Spleen (tissue), 11 donors: ENCODE measurements around the gene CACNG1. TPM values are rescaled to one million over a fixed set of nuclear protein-coding genes. Genes with fewer than 3 reads are reported as not detected.
A peak's percentile ranks its signal among the peaks of the same experiment; 100 is the strongest.

Experiments used
- DNase-seq: peaks from one replicate; pipeline ENCODE4 v3.0.0-alpha.2; 2020
- H3K27ac ChIP-seq, 8 donors: fragments of 200-600 bp; sonication (generic) in 7 of 8; 1 replicate in 4 of 8; 2 replicates in 4 of 8; pipeline versions ENCODE4 v1.5.0 to v1.8.0; 2016 to 2021; ENCODE audit warnings: inconsistent platforms in 4 of 8, mild to moderate bottlenecking in 4 of 8, moderate library complexity in 1 of 8
- H3K27me3 ChIP-seq, 7 donors: fragments of 200-600 bp; sonication (generic) in 6 of 7; replicated peaks in 1 of 7; 1 replicate in 4 of 7; 2 replicates in 3 of 7; pipeline versions ENCODE4 v1.5.0 to v1.8.0; 2016 to 2021; ENCODE audit warnings: inconsistent platforms in 3 of 7, mild to moderate bottlenecking in 1 of 7
- H3K36me3 ChIP-seq, 6 donors: fragments of 200-600 bp; sonication (generic) in 5 of 6; 1 replicate in 4 of 6; 2 replicates in 2 of 6; pipeline versions ENCODE4 v1.5.0 to v1.8.0; 2016 to 2021; ENCODE audit warnings: inconsistent platforms in 2 of 6
- H3K4me1 ChIP-seq, 6 donors: fragments of 200-600 bp; sonication (generic) in 5 of 6; 1 replicate in 3 of 6; 2 replicates in 3 of 6; pipeline versions ENCODE4 v1.5.0 to v1.8.0; 2016 to 2021; ENCODE audit warnings: inconsistent platforms in 3 of 6
- H3K4me3 ChIP-seq, 8 donors: fragments of 200-600 bp; sonication (generic) in 7 of 8; 1 replicate in 4 of 8; 2 replicates in 4 of 8; pipeline versions ENCODE4 v1.5.0 to v1.8.0; 2016 to 2021; ENCODE audit warnings: inconsistent platforms in 4 of 8, mild to moderate bottlenecking in 4 of 8, moderate library complexity in 2 of 8
- H3K9me3 ChIP-seq, 8 donors: fragments of 200-600 bp; sonication (generic) in 7 of 8; 1 replicate in 4 of 8; 2 replicates in 4 of 8; pipeline versions ENCODE4 v1.5.0 to v1.8.0; 2016 to 2021; ENCODE audit warnings: inconsistent platforms in 4 of 8
- CTCF ChIP-seq, 11 experiments: fragments of 200-600 bp in 7 of 11; fragments of 450-650 bp in 4 of 11; sonication (generic) in 4 of 11; IDR thresholded peaks in 8 of 11; conservative IDR thresholded peaks in 3 of 11; 1 replicate in 7 of 11; 2 replicates in 4 of 11; pipeline versions ENCODE4 v1.4.0 to v1.8.0; 2016 to 2021; ENCODE audit warnings: antibody characterized with exemption in 11 of 11, inconsistent platforms in 4 of 11, mild to moderate bottlenecking in 1 of 11
- POLR2A ChIP-seq, 3 donors: fragments of 450-650 bp; IDR thresholded peaks; one replicate each; pipeline ENCODE4 v1.5.1; 2017; ENCODE audit warnings: antibody characterized with exemption in 3 of 3, mild to moderate bottlenecking in 1 of 3
- POLR2AphosphoS5 ChIP-seq, 3 donors: sonication (generic); formaldehyde crosslinking; IDR thresholded peaks; one replicate each; pipeline ENCODE4 v1.5.1; 2017; ENCODE audit warnings: antibody characterized with exemption in 3 of 3
- WGBS, 5 donors: extraction: QIAGEN DNeasy Blood & Tissue Kit in 3 of 5; methylation state at CpG; one replicate each; pipeline versions ENCODE4 v1.1.5 to v1.1.7; 2013 to 2018; 5-methylcytosine and 5-hydroxymethylcytosine counted together
- intact Hi-C: fragments of 100-400 bp; cut with DNase I; formaldehyde crosslinking; loops from one replicate; pipeline ENCODE4 v1.15.0; 2023; ENCODE audit warnings: low total_unique reads
- polyA plus RNA-seq, 3 donors: library from polyadenylated mRNA; stranded (reverse); fragments of 200-250 nt; gene quantifications; one replicate each; pipeline ENCODE4 v1.2.1, GENCODE V29; 2013
- total RNA-seq, 7 donors: library from RNA; depleted of rRNA in 3 of 7; stranded (reverse); fragments of >200 nt in 3 of 7; fragmentation: NEBNext Ultra II Directional in 4 of 7; extraction: Animal tissue kit (Norgen Biotek cat#: 25700) in 4 of 7; gene quantifications; one replicate each; pipeline versions ENCODE4 v1.1.0 to v1.2.1, GENCODE V29; 2016 to 2021
- donor health status: healthy with polysubstance abuse.
- donor health status: DM: no; HTN: no; CAD: no; lungs with moderate emphysema.
- donor health status: DM: no; HTN: no; CAD: no.
- donor health status: Bipolar disorder and iron deficiency.
- donor health status: healthy.
- donor health status: DM: no; HTN: no; CAD: no.
- donor health status: DM: yes; HTN: yes; CAD: no.

The CACNG1 gene
- total and polyA plus RNA-seq, 10 donors = not detected

DNA sequence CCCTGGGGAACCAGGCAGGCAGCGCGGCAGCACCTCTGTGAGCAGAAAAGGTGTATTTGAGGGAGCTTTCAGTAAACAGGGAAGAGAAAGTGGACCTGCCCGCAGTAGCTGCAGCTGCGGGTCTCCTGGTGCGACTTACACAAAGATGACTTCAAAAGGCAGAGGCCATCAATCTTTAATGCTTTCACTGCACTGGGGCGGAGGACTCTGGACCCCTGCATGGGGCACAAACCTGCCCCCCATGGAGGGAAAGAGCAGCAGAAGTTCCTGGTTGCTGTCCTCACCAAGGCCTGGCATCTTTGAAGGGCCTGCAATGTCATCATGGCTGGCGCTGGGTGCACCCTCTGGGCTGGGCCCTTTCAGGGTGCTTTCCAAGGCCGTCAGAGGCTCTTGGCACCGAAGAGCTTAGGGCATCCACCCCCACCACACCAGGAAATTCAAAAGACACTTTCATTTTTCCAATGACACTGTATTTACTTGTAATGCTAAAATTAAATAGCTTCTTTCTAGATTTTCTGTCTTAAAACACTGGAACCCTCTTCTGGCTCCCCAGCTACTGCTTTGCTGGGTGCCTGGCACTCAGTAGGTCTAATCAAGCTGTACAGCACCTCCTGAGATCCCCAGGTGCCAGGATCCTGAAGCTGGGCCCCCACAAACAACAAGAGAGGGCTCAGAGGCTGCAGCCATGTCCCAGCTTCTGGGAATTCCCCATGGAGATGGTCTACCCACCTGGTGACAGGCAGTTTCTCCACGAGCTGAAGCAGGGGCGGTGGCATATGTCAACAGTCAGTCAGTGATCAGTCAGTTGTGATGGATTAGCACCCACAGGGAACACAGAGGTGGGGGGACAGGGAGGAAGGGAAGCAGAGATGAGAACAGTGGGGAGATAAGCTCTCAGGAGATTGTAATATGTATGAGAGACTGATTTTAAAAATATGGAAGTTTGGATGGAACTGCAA lies 2.1 kb upstream of the CACNG1 start:
- Histone ChIP-seq H3K27me3 (no peaks in the 10 kb centered on the region), H3K27ac (no peak overlapping the region), H3K4me1 (no peaks in the 10 kb centered on the region), H3K4me3 (no peak overlapping the region), H3K9me3 (peaks cover 0 to 7% (median 3%) of the 10 kb centered on the region in 8 donors), H3K36me3 (no peaks in the 10 kb centered on the region)
- no peak for DNase-seq
- intact Hi-C loops = no loop called here
- no peak for TF ChIP-seq POLR2A (IDR thresholded peaks at IDR 0.05)
- no peak for TF ChIP-seq CTCF (IDR thresholded peaks at IDR 0.05 in 8 of 11, conservative IDR thresholded peaks at IDR 0.05 in 3 of 11)
- TF ChIP-seq POLR2AphosphoS5 (IDR thresholded peaks at IDR 0.05) = no peak
- WGBS, 5 donors = 54 to 69% (median 64%) methylated on average over 8 to 11 of the region's 11 CpGs

DNA sequence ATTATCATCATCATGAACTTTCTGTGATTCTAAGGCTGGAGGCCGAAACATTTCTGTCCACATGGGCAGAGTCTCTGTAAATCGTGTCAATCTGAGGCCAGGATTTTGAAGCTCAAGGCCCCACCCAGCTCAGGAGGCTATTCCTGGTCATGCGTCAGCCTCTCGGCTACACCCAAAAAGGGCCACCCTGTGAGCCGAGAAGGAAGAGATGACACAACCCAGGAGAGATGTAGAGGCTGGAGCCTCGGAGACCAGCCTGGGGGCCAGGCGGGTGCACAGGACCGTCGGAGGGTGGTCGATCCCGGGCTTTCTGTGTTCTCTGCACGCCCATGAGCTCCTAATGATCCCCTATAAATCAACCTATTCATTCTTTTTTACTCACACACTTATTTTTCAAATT lies 1.1 kb upstream of the CACNG1 start:
- TF ChIP-seq CTCF (IDR thresholded peaks at IDR 0.05 in 8 of 11, conservative IDR thresholded peaks at IDR 0.05 in 3 of 11) (no peak), POLR2AphosphoS5 (IDR thresholded peaks at IDR 0.05) (no peak), POLR2A (IDR thresholded peaks at IDR 0.05) (no peak)
- Histone ChIP-seq H3K27me3 (no peaks in the 10 kb centered on the region), H3K4me3 (no peak overlapping the region), H3K27ac (no peak overlapping the region), H3K36me3 (no peaks in the 10 kb centered on the region), H3K4me1 (no peaks in the 10 kb centered on the region), H3K9me3 (peaks cover 0 to 18% (median 14%) of the 10 kb centered on the region in 8 donors)
- intact Hi-C loops = no loop called here
- DNase-seq = no peak
- WGBS, 5 donors = 86 to 97% (median 90%) methylated on average over 11 to 12 of the region's 12 CpGs

DNA sequence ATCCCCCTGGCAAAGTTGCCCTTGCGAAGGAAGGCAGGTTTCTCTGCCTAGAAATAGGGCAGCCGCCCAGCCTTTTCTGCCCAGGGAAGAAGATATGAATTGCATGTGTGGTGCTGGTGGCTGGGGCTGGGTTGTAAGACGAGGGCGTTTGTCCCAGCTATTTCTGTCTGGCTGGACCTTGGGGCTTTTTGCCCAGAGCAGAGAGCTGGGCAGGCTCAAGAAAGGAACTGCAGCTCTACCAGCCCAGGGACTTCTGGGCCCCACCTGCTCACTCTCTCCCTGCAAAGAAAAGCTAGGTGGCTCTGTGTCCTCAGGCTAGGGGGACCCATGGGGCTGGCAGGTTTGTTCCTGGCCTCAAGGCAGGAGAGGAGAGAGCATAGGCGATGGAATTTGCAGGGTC lies 586 bp downstream of the CACNG1 start:
- Histone ChIP-seq H3K36me3 (no peaks in the 10 kb centered on the region), H3K4me3 (no peak overlapping the region), H3K9me3 (peaks cover 3 to 34% (median 31%) of the 10 kb centered on the region in 8 donors), H3K27me3 (no peaks in the 10 kb centered on the region), H3K4me1 (no peaks in the 10 kb centered on the region), H3K27ac (no peak overlapping the region)
- TF ChIP-seq POLR2AphosphoS5 (IDR thresholded peaks at IDR 0.05) (no peak), POLR2A (IDR thresholded peaks at IDR 0.05) (no peak), CTCF (IDR thresholded peaks at IDR 0.05 in 8 of 11, conservative IDR thresholded peaks at IDR 0.05 in 3 of 11) (no peak)
- intact Hi-C loops = no loop called here
- no peak for DNase-seq
- WGBS, 5 donors = 78 to 86% (median 86%) methylated on average over 5 of the region's 5 CpGs

- intact Hi-C loops = no loop called here
- TF ChIP-seq POLR2A (IDR thresholded peaks at IDR 0.05) (no peak), POLR2AphosphoS5 (IDR thresholded peaks at IDR 0.05) (no peak), CTCF (IDR thresholded peaks at IDR 0.05 in 8 of 11, conservative IDR thresholded peaks at IDR 0.05 in 3 of 11) (no peak)
- Histone ChIP-seq H3K27me3 (no peaks in the 10 kb centered on the region), H3K27ac (no peak overlapping the region), H3K36me3 (no peaks in the 10 kb centered on the region), H3K4me1 (no peaks in the 10 kb centered on the region), H3K4me3 (no peak overlapping the region), H3K9me3 (peaks cover 3 to 45% (median 33%) of the 10 kb centered on the region in 8 donors)
- 76 to 89% (median 83%) methylated on average over 4 of the region's 4 CpGs for WGBS, 5 donors
- DNase-seq = peak; percentile 47
These were observed 2.0 kb downstream of the CACNG1 start for GRCh38 chr17:67046398-67046797.
